HS-27A (cell line): ENCODE results near the gene HPSE.
"Not testable (repeated sequence)": the region's sequence is repeated elsewhere in the genome, so short reads cannot be mapped to it uniquely, and the experiment has no call there.

Experiments
- DNase-seq: peaks from one replicate; pipeline ENCODE4 v3.0.0-alpha.2; 2012; ENCODE audit warnings: low read depth, missing footprints

The HPSE gene

DNA sequence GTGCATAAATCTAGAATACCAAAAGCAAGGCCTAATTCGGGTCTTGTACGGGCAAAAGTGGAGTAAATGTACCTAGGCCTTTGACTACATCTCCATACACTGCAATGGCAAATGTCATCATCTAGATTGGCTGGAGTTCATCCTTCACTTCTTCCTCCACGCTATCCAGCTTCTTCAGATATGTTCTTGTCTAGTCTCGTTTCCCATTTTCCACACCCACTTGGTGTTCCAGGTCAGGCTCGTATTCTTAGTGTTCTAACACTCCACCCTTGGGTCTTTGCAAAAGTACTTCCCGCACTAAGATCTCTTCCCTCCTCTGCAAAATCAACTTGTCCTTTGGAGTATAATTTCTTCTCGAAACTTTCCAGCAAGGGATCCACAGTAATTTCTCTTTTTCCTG lies 51.5 kb downstream of the HPSE start:
- DNase-seq: no peak

DNA sequence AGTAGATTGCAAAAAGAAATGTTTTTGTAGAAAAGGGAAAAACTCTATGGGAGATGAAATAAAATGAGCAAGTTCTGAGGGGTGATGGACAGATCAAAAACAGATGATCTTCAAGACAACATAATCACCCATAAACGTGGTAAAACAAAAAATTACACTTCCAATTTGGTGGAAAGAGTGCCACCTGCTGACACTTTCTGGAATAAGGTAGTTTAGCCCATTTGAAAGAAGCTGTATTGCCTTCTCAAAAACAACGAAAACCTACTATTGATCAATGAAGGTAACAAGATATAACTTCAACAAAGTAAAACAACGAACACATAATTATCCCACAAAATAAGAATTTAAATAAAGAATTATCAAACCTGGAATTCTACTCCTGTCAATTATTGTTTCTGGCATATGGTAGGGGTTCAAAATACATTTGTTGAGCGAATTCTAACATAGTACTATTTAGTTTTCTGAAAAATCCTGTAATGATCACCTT lies 52.6 kb downstream of the HPSE start:
- DNase-seq: peak; percentile 41

DNA sequence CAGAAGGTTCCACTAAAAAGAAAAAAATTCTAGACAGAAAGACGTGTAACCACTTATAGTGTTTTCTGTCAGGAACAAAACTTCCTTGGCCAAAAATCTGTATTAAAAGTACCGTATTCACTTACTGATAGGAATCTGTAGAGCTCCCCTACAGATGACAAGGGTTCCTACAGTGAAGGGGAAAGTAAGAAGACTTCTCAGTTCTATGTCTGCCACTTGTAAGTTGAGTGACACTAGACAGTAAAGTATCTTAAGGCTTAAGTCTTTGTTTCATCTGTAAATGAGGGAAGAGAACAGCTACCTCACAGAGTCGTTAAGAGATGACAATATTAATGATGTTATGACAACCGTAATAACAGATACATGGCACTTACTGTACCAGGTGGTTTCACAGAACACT lies 53.3 kb downstream of the HPSE start:
- no peak for DNase-seq

DNA sequence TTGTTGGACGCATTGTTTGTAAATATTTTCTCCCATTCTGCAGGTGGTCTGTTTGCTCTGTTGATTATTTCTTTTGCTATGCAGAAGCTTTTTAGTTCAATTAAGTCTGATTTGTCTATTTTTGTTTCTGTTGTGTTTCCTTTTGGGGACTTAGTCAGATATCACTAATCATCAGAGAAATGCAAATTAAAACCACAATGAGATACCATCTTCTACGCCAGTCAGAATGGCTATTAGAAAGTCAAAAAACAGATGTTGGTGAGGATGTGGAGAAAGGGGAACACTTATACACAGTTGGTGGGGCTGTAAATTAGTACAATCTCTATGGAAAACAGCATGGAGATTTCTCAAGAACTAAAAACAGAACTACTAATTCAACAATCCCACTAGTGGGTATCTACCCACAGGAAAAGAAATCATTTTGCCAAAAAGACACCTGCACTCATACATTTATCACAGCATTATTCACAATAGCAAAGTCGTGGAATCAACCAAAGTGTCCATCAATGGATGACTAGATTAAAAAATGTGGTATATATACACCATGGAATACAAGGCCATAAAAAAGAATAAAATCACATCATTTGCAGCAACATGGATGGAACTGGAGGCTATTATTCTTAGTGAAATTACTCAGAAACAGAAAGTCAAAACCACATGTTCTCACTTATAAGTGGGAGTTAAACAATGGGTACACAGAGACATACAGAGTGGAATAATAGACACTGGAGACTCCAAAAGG lies 58.2 kb downstream of the HPSE start:
- DNase-seq: no peak

DNA sequence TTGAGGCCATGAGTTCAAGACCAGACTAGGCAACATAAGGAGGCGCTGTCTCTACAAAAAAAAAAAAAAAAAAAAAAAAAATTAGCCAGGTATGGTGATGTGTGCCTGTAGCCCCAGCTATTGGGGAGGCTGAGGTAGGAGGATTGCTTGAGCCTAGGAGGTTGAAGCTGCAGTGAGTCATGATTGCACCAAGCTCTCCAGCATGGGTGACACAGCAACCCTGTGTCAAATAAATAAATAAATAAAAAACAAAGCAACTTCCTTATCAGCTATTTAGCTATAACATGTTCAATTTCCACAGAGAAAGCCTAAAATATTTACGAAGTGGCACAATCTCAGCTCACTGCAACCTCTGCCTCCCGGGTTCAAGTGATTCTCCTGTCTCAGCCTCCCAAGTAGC lies 60.7 kb downstream of the HPSE start:
- DNase-seq: not testable (repeated sequence)

DNA sequence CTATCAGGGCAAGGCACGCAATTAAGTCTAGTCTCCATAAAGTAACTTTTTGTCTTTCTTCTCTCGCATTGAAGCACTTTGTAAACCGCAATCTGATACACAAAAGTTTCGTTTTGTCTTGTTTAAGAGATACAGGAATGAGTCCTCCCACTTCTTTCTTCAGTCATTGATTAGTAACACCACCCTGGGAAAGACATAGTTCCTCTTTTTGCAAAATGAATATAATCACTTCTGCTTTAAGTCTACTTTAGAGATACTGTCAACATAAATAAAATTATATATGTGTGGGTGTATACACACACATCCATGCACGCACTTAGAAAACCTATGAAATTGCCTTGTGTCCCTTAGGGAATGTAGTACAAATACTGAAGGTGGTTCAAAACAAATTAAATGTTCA lies 61.7 kb downstream of the HPSE start:
- DNase-seq: no peak

DNA sequence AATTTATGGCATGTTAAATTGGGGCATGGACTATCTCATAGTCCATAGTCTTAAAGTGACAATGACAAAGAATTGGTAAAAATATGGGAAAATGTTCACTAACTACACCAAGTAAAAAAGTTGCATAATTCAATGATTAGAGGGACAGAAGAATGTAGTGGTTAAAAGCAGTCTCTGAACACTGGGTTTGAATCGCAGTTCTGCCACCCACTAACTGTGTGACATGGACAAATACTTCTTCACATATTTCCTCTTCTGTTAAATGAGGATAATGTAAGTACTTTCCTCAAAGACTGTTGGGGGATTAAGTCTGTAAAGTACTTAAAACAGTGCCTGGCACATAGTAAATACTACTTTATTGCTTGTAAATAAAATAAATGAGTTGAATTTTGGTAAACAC lies 65.4 kb downstream of the HPSE start:
- no peak for DNase-seq

DNA sequence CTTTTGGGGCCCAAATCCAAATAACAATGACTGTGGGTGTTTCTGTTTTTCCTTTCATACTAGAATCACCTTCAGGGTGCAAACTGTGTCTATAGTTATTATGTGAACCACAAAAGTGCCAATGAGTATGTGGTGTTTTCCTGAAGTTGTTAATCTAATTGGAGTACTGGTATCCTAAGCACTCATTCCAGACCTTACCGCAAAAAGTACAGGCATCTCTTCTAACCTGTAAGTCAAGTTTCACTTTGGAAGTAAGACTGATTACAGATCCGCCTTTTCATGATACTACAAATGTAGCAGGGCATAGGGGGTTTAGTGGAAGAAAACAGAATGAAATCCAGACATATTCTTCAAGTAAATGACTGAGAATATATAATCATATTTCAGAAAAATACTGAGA lies 66.2 kb downstream of the HPSE start:
- no peak for DNase-seq

DNA sequence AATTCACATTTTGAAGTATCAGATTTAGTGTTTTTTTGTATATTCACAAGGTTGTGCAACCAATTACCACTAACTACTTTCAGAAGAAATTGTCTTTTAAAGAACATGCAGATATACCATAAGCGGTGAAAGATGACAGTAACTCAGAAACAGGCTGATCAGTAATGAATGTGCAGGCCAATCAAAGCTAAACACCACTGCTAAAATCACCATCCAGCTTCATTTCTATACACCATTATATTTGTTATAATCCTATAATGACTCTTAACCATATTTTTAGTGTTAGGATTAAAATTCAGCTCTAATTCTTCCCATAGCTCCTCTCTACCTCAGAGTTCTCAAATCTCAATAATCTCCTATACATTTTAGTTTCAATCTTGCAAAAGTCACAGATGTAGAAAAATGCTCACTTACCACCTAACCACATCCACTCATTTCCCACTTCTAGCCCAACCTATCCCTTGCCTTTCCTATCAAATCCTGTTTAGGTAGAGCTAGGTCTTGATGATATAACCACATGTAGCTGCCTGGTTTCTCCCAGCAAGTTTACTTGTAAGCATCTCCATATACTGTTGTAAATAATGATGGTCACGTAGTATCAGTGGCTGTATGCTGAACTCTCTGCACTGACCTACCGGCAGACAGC lies 66.7 kb downstream of the HPSE start:
- no peak for DNase-seq

DNA sequence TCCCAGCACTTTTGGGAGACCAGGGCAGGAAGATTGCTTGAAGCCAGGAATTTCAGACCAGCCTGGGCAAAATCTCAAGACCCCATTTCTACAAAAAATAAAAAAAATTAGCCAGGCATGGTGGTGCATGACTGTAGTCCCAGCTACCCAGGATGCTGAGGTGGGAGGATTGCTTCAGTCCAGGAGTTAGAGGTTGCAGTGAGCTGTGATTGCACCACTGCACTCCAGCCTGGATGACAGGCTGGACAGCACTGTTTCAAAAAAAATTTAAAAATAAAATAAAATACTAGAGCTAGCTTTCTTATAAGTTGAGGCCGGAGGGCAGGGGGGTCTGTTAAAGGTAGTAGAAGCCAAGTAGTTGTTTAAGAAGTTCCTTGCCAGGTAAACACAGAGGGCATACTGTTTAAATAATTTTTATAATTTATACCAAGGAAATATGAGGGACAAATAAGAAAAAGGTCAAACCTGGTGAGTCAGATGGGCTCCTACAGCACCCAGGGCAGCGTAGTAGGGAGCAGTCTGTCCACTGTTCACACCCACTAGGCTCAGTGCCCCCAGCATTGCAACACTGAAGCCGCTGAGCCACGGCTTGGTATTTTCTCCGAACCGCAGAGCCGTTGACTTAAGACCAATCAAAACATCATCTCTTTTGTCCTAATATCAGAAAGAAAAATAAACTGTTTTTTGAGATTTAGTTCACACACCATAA lies 67.4 kb downstream of the HPSE start:
- no peak for DNase-seq

DNA sequence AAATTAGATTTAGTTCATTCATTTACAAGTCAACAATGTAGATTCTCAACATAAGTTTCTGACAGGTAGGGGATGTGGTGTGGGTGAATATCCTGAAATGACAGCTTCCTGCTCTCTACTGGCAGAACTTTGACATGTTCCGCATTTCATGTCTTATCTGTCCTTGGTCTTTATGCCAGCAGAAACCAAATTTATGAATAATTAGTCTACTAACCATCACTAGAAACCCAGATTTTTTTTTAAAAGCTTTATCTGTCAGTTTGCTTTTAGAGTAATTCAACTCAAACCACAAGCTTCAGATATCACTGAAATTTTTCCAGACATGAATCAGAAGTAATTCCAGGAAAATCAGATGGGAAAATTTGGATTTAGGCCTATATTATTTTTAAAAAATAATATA lies 68.0 kb downstream of the HPSE start:
- DNase-seq: no peak

DNA sequence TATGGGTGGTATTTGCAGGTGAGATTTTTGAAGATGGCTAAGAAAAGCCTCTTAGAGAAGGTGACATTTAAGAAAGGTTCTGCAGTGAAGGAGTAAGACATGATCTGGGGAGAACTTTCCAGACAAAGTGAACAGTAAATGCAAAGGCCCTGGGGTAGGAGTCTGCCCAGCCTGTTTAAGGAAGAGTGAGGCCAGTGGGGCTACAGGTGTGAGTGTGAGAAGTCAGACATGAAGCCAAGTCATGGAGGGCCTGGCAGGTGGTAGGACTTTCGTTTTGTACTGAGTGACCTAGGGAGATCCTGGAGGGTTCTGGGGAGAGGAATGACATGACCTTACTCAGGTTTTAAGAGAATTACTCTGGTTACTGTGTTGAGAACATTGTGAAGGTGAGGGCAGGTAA lies 71.5 kb downstream of the HPSE start:
- DNase-seq: no peak

DNA sequence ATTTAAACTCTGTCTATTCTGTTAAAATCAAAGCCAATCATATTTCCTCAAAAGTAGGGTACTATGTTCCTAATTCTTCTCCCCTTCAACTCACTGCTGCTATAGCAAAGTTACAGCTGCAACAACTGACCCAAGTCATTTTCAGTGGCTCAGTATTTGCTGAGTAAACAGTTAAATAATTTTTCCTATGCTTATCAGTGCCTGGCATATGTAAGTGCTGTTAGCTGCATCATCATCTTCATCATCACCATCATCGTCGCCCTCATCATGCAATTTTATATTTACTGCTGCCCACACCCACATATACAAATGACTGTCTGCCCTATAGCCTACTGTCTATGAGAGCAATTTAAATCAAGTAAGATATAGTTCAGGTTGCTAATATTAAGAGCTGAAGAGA lies 72.0 kb downstream of the HPSE start:
- no peak for DNase-seq

DNA sequence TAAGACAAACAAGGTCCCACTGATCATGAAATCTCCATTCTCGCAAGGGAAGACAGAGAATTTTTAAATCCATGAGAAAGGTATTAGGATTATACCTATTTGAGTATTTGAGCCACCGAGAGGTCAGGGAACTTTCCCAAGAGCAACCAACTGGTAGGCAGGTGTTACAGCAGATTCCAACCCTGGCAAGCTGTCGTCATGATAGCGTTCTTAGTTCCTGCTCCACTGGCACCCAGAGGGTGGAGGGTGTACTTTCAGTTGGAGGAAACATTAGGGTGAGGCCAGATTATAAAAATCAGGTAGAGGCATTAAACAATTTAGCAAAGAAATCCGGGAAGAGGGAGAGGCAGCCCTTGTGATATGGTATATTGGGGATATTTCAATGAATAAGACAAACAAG lies 73.3 kb downstream of the HPSE start:
- no peak for DNase-seq

DNA sequence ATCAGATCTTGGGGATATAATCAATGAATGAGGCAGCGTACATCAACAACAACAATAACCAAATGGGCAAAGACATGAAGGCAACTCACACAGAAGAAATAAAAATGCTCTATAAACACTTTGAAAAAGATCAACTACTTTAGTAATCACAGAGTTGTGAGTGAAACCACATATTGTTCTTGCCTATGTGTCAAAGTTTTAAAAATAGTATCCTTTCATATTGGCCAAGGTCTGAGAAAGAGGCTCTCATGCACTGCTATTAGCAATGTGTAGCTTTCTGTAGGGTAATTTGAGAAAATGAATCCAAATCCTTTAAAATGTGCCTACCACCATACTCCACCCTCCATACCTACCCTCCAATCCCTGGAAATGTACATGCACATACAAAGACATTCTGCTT lies 75.1 kb downstream of the HPSE start:
- DNase-seq: no peak

DNA sequence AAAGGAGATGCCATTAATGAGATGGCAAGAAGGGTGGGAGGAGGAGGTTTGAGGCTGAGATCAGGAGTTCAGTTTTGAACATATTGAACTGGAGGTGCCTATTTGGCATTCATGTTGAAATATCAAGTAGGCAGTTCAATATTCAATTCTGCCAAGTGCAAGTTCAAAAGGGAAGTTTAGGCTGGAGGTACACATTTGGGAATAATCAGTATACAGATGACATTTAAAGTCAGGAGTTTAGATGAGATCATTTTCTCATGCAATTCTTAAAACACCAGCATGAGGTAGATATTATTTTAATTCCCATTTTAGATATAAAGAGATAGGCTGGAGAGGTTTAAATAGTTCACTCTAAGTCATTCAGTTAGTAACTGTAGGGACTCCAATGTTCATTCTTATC lies 76.2 kb downstream of the HPSE start:
- DNase-seq: no peak

DNA sequence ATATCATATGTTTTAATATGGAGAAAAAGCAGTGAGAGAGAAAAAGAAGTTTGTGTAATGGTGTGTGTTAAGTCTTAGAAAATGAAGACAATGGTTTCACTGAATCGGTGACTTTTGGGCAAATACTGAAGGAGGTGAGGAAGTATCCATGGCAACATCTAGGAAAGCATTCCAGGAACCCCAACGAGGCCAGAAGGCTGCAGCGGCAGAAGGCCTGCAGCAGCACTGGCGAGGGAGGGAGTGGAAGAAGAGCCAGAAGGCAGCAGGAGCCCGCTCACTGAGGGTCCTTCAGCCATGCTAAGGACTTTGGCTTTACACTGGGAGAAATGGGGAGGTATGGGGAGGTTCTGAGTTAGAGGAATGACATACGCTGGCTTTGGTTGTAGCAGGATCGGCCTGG lies 76.8 kb downstream of the HPSE start:
- DNase-seq: no peak

DNA sequence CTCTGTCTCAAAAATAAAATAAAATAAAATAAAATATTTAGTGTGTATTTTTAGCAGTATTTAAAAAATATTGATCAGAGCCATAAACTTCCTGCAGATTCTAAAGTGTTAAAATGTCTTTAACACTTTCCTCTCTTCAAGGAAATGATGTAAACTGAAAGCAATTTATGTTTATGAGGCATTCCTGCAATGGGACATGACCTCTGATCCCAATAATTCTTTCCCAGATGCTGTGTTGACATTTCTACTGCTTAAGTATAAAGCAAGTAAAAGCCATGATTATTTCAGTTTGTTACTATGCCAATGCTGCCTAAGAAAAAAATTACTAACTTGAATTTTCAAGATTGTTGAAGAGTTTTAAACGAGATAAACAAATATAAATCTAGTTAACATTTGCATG lies 79.1 kb downstream of the HPSE start:
- peak; percentile 69 for DNase-seq

DNA sequence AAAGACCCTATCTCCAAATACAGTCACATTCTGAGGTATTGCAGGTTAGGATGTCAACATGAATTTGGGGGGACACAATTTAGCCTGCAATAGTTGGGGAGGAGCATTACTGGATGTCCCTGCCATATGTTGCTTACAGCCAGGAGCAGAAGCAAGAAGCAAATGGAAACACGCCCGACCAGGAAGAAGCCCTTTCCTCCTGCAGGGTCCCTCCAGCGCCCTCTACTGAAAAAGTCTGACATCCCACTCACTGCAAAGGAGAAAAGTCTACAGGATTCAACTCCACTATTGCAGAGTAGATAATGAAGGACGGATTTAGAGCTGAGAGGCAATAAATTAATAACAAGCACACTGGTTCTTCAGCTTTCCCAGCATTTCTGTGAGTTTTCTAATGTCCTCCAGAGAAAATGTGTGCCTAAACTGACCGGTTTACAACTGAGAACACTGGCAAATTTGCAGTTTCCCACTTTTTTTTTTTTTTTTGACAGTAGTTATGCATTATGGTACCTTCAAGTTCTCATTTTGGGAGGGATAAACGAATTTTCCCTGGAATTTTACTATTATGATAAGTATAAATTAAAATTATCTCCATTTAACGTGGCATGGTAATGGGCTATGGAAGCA lies 81.8 kb downstream of the HPSE start:
- no peak for DNase-seq

DNA sequence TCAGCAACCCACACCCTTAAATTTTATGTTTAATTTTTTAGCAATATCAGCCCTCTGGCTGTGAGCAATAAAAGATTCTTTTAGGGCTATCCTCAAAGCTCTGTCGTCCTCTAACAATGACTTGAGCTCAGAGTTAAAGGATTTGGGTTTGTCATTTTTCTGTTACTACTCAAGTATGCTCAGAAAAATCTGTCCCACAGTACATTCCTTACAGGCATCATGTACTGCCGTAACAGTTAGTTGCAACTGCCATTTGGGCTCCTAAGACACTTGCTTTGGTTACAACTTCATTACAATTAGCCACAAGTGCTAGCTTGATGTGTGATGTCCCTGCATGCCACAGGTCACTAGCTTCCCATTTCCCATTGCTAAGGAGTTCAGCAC lies 83.2 kb downstream of the HPSE start:
- DNase-seq: no peak

DNA sequence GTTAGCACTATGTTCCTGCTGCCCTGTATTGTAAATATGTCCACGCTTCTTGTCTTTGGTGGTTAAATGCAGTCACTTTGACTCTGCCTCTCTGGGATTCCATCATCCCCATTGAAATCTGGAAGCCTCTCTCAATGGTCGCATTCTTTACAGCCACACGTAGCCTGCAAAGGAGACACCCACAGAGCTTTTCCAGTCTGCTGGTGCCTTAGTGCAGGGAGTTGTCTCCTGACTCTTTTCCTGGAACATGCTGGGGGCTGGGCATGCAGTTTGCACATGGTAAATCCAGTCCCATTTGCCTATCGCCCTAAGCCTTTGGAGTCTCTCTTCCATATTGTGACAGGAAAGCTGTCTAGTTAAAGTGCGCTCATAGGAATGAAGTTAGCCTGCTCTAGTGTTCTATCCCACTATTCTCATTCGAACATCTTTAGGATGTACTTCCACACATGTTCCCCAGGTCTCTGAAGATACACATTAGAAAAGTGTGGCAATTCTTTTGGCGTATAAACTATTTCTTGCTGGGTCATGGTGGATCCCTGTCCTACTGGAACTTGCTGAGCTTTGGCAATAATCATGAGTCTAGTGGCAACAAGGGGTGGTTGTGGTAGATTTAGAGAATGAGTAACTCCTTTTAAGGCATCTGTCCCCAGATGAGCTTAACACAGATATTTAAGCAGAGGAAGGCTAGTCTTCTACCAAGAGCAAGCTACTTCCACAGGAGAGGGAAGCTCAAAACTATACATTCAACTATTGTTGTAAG lies 83.8 kb downstream of the HPSE start:
- DNase-seq: no peak

DNA sequence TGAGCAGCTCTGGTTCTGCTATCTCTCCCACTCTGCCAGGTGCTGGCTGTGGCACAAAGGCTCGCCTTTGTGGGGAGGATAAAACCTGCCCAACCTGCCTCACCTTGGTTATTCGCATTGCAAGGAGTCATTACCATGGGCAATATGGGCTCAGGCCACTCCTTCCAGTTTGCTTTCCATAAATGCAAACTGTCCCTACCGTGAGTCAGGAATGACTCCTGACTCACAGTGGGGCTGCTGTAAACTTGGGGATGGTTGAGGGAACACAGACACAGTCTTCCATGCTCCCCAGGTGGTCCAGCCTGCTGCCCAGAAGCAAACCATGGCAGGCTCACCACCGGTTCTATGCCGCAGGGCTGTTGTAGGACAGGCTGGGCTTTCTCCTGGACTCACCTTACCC lies 86.2 kb downstream of the HPSE start:
- DNase-seq: no peak
